ENCODE data around the gene DGKI.

DNA sequence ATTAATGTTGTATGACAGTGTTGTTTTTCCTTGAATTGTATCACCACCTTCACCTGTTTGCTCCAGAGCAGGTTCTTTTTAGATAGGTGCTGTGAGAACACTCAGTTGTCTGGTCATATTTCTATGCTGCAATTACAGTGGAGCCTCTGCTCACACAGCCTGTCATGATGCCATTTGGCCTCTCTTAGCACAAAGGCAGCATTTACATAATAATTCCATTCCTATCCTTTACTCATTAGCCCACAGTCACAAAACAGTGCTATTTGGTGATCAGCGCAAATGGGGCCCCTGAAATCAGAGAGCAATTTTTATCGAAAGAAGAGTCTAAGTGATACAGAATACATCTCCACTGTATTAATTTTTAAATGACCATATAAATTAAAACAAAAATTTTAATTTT lies 13.8 kb upstream of the DGKI start:
- TF ChIP-seq CTCF (IDR thresholded peaks at IDR 0.05; ENCODE audit: insufficient read depth, low read length, poor library complexity, severe bottlenecking): no peak
- TF ChIP-seq EZH2phosphoT487 (conservative IDR thresholded peaks at IDR 0.05; ENCODE audit: low read length): no peak
